Measurements from ENCODE around the gene OTUD1. TPM values are rescaled to one million over a fixed set of nuclear protein-coding genes. Genes with fewer than 3 reads are reported as not detected.
"Not testable (repeated sequence)": the region's sequence is repeated elsewhere in the genome, so short reads cannot be mapped to it uniquely, and the experiment has no call there.

OTUD1 gene
- 2.3 and 2.4 TPM in 2 replicates for total RNA-seq (2014; rRNA removed; shearing (Covaris generic))

GRCh38 chr10:23438547-23439451 is at the start of gene OTUD1:
TSS of gene OTUD1 (plus strand) at chr10:23439075. CDS start at chr10:23439458, 383 bp downstream.
- DNase-seq (ENCODE audit: low spot score), result peak; percentile 89

- DNase-seq (ENCODE audit: low spot score), result not testable (repeated sequence)
Measured at GRCh38 chr10:23390408-23390807, 48.5 kb upstream of the OTUD1 start.

- no peak for DNase-seq (ENCODE audit: low spot score)
Measured at GRCh38 chr10:23390809-23391208, 48.1 kb upstream of the OTUD1 start.

GRCh38 chr10:23391821-23392220 is 47.1 kb upstream of the OTUD1 start:
- DNase-seq (ENCODE audit: low spot score), result no peak

GRCh38 chr10:23395017-23395416 is 43.9 kb upstream of the OTUD1 start:
- DNase-seq (ENCODE audit: low spot score), result no peak

GRCh38 chr10:23396695-23397094 is 42.2 kb upstream of the OTUD1 start:
- no peak for DNase-seq (ENCODE audit: low spot score)

- no peak for DNase-seq (ENCODE audit: low spot score)
Measured at GRCh38 chr10:23399701-23400144, 39.2 kb upstream of the OTUD1 start.

- no peak for DNase-seq (ENCODE audit: low spot score)
Measured at GRCh38 chr10:23402856-23403255, 36.0 kb upstream of the OTUD1 start.

- no peak for DNase-seq (ENCODE audit: low spot score)
Measured at GRCh38 chr10:23403278-23403677, 35.6 kb upstream of the OTUD1 start.

- DNase-seq (ENCODE audit: low spot score), result no peak
Measured at GRCh38 chr10:23403719-23404118, 35.2 kb upstream of the OTUD1 start.

- DNase-seq (ENCODE audit: low spot score), result no peak
Measured at GRCh38 chr10:23404461-23404980, 34.4 kb upstream of the OTUD1 start.

GRCh38 chr10:23405540-23405939 is 33.3 kb upstream of the OTUD1 start:
- no peak for DNase-seq (ENCODE audit: low spot score)

GRCh38 chr10:23406409-23406808 is 32.5 kb upstream of the OTUD1 start:
- DNase-seq (ENCODE audit: low spot score), result no peak

GRCh38 chr10:23408330-23408976 is 30.4 kb upstream of the OTUD1 start:
- no peak for DNase-seq (ENCODE audit: low spot score)

GRCh38 chr10:23412223-23412622 is 26.7 kb upstream of the OTUD1 start:
- no peak for DNase-seq (ENCODE audit: low spot score)

GRCh38 chr10:23413629-23414089 is 25.2 kb upstream of the OTUD1 start:
- DNase-seq (ENCODE audit: low spot score), result no peak

GRCh38 chr10:23414658-23415057 is 24.2 kb upstream of the OTUD1 start:
- no peak for DNase-seq (ENCODE audit: low spot score)

GRCh38 chr10:23417254-23417653 is 21.6 kb upstream of the OTUD1 start:
- no peak for DNase-seq (ENCODE audit: low spot score)

GRCh38 chr10:23418051-23418681 is 20.7 kb upstream of the OTUD1 start:
- no peak for DNase-seq (ENCODE audit: low spot score)

- DNase-seq (ENCODE audit: low spot score), result no peak
Measured at GRCh38 chr10:23419201-23419600, 19.7 kb upstream of the OTUD1 start.

- DNase-seq (ENCODE audit: low spot score), result no peak
Measured at GRCh38 chr10:23419655-23420329, 19.1 kb upstream of the OTUD1 start.
